WTC11 (cell line): Measurements from ENCODE around the gene ZIC2. TPM values are rescaled to one million over a fixed set of nuclear protein-coding genes. Genes with fewer than 3 reads are reported as not detected.
A peak's percentile ranks its signal among the peaks of the same experiment; 100 is the strongest.

Experiments
- CBFB ChIP-seq: sonication (generic); formaldehyde crosslinking; IDR thresholded peaks from 2 replicates; pipeline ENCODE4 v1.8.1; 2022; ENCODE audit warnings: mild to moderate bottlenecking, low read depth, missing genetic modification reagents
- CREM ChIP-seq: sonication (generic); formaldehyde crosslinking; IDR thresholded peaks from 2 replicates; pipeline ENCODE4 v1.8.1; 2022; ENCODE audit warnings: mild to moderate bottlenecking, missing genetic modification reagents, moderate library complexity
- FOXP1 ChIP-seq: sonication (generic); formaldehyde crosslinking; IDR thresholded peaks from 2 replicates; pipeline ENCODE4 v1.8.0; 2022; ENCODE audit warnings: missing genetic modification reagents, mild to moderate bottlenecking, moderate library complexity, borderline replicate concordance
- GABPB1 ChIP-seq: sonication (generic); formaldehyde crosslinking; IDR thresholded peaks from 2 replicates; pipeline ENCODE4 v1.8.1; 2023; ENCODE audit warnings: mild to moderate bottlenecking, missing genetic modification reagents
- NFE2L1 ChIP-seq: sonication (generic); formaldehyde crosslinking; IDR thresholded peaks from 2 replicates; pipeline ENCODE4 v1.8.1; 2023; ENCODE audit warnings: missing genetic modification reagents
- NR3C1 ChIP-seq: sonication (generic); formaldehyde crosslinking; conservative IDR thresholded peaks from 2 replicates; pipeline ENCODE4 v1.8.1; 2023; ENCODE audit warnings: low read depth, mild to moderate bottlenecking, missing genetic modification reagents
- SP1 ChIP-seq: sonication (generic); formaldehyde crosslinking; conservative IDR thresholded peaks from 2 replicates; pipeline ENCODE4 v1.8.1; 2022; ENCODE audit warnings: missing genetic modification reagents
- ZBTB21 ChIP-seq: sonication (generic); formaldehyde crosslinking; IDR thresholded peaks from 2 replicates; pipeline ENCODE4 v1.8.1; 2023; ENCODE audit warnings: mild to moderate bottlenecking, missing genetic modification reagents, borderline replicate concordance
- ZNF121 ChIP-seq: sonication (generic); formaldehyde crosslinking; IDR thresholded peaks from 2 replicates; pipeline ENCODE4 v1.8.0; 2023; ENCODE audit warnings: missing genetic modification reagents
- ZNF138 ChIP-seq: sonication (generic); formaldehyde crosslinking; conservative IDR thresholded peaks from 2 replicates; pipeline ENCODE4 v1.8.1; 2022; ENCODE audit warnings: mild to moderate bottlenecking, moderate library complexity, missing genetic modification reagents
- ZNF219 ChIP-seq: sonication (generic); formaldehyde crosslinking; IDR thresholded peaks from 2 replicates; pipeline ENCODE4 v1.8.0; 2023; ENCODE audit warnings: missing genetic modification reagents, mild to moderate bottlenecking, borderline replicate concordance
- ZNF423 ChIP-seq: fragments of 250-450 bp; sonication (Bioruptor Pico); IDR thresholded peaks from 2 replicates; pipeline ENCODE4 v2.1.2; 2022; ENCODE audit warnings: mild to moderate bottlenecking, moderate library complexity
- total RNA-seq: library from RNA; stranded (reverse); gene quantifications from 3 replicates; pipeline ENCODE4 v1.2.3, GENCODE V29; 2021
- TF ChIP-seq, protein P1 (sequence below): sonication (generic); formaldehyde crosslinking; IDR thresholded peaks from 2 replicates; pipeline ENCODE4 v1.8.0; 2023; ENCODE audit warnings: missing genetic modification reagents, mild to moderate bottlenecking, borderline replicate concordance
- TF ChIP-seq, protein P2 (sequence below): sonication (generic); formaldehyde crosslinking; IDR thresholded peaks from 2 replicates; pipeline ENCODE4 v1.8.0; 2022; ENCODE audit warnings: missing genetic modification reagents
- TF ChIP-seq, protein P3 (sequence below): sonication (generic); formaldehyde crosslinking; IDR thresholded peaks from 2 replicates; pipeline ENCODE4 v1.8.1; 2023; ENCODE audit warnings: mild to moderate bottlenecking, missing genetic modification reagents
- TF ChIP-seq, protein P4 (sequence below): sonication (generic); formaldehyde crosslinking; IDR thresholded peaks from 2 replicates; pipeline ENCODE4 v1.8.1; 2022; ENCODE audit warnings: mild to moderate bottlenecking, moderate library complexity, missing genetic modification reagents
- TF ChIP-seq, protein P5 (sequence below): sonication (generic); formaldehyde crosslinking; IDR thresholded peaks from 2 replicates; pipeline ENCODE4 v1.8.1; 2022; ENCODE audit warnings: missing genetic modification reagents, borderline replicate concordance
- TF ChIP-seq, protein P6 (sequence below): sonication (generic); formaldehyde crosslinking; IDR thresholded peaks from 2 replicates; pipeline ENCODE4 v1.8.1; 2023; ENCODE audit warnings: mild to moderate bottlenecking, missing genetic modification reagents, borderline replicate concordance
- TF ChIP-seq, protein P7 (sequence below): sonication (generic); formaldehyde crosslinking; IDR thresholded peaks from 2 replicates; pipeline ENCODE4 v1.8.0; 2022; ENCODE audit warnings: mild to moderate bottlenecking, missing genetic modification reagents

Gene ZIC2
- total RNA-seq, 1 experiment from 2014 or later, result 344 TPM

DNA sequence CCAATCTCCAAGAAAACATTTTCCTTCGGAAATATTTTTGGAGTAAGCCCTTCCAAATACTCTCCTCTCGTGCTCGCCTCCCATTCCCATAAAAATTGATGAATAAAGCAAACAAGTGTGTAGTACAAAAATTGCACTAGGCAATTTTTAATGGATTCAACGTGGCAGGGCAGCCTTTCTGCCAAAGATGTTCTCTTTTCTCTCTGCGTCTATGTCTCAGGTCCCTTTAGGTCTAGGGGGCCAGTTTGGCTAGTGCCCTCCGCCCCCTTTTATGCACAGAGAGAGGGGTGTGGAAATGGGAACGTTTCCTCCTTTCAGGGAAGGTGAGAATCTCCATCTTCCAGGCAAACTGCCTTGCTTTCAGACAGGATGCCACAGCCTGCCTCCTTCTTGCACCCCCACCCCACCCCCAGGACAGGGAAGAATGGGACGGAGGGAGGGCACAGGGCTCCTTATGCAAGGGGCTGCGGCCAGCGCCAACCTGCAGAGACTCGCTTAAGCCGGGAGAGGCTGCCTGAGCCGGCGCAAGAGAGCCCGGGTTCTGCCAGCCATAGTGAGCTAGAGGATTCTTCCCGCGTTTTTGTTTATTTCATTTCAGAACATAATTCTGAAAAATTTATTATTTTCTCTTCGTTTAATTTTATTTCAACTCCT is 2.7 kb upstream of the ZIC2 start (continued):
- TF ChIP-seq, protein P1, sequence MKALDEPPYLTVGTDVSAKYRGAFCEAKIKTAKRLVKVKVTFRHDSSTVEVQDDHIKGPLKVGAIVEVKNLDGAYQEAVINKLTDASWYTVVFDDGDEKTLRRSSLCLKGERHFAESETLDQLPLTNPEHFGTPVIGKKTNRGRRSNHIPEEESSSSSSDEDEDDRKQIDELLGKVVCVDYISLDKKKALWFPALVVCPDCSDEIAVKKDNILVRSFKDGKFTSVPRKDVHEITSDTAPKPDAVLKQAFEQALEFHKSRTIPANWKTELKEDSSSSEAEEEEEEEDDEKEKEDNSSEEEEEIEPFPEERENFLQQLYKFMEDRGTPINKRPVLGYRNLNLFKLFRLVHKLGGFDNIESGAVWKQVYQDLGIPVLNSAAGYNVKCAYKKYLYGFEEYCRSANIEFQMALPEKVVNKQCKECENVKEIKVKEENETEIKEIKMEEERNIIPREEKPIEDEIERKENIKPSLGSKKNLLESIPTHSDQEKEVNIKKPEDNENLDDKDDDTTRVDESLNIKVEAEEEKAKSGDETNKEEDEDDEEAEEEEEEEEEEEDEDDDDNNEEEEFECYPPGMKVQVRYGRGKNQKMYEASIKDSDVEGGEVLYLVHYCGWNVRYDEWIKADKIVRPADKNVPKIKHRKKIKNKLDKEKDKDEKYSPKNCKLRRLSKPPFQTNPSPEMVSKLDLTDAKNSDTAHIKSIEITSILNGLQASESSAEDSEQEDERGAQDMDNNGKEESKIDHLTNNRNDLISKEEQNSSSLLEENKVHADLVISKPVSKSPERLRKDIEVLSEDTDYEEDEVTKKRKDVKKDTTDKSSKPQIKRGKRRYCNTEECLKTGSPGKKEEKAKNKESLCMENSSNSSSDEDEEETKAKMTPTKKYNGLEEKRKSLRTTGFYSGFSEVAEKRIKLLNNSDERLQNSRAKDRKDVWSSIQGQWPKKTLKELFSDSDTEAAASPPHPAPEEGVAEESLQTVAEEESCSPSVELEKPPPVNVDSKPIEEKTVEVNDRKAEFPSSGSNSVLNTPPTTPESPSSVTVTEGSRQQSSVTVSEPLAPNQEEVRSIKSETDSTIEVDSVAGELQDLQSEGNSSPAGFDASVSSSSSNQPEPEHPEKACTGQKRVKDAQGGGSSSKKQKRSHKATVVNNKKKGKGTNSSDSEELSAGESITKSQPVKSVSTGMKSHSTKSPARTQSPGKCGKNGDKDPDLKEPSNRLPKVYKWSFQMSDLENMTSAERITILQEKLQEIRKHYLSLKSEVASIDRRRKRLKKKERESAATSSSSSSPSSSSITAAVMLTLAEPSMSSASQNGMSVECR, result no peak
- TF ChIP-seq ZNF219 (CRISPR knock-in tag) (no peak), CBFB (CRISPR knock-in tag) (peak; percentile 85; the same call in 1 of the 2 replicates), NR3C1 (no peak; the same call in 1 of the 2 replicates), SP1 (peak; percentile 84), ZBTB21 (CRISPR knock-in tag) (peak; percentile 84; the same call in 1 of the 2 replicates), NFE2L1 (CRISPR knock-in tag) (no peak; the same call in 1 of the 2 replicates), FOXP1 (CRISPR knock-in tag) (0 out of 2 replicates have a peak, but pooled peaks have one; percentile 49), CREM (CRISPR knock-in tag) (0 out of 2 replicates have a peak, but pooled peaks have one; percentile 58), ZNF121 (CRISPR knock-in tag) (no peak), GABPB1 (no peak), ZNF138 (CRISPR knock-in tag) (0 out of 2 replicates have a peak, but pooled peaks have one; percentile 56), ZNF423 (CRISPR knock-in tag) (no peak)
- TF ChIP-seq, protein P2, sequence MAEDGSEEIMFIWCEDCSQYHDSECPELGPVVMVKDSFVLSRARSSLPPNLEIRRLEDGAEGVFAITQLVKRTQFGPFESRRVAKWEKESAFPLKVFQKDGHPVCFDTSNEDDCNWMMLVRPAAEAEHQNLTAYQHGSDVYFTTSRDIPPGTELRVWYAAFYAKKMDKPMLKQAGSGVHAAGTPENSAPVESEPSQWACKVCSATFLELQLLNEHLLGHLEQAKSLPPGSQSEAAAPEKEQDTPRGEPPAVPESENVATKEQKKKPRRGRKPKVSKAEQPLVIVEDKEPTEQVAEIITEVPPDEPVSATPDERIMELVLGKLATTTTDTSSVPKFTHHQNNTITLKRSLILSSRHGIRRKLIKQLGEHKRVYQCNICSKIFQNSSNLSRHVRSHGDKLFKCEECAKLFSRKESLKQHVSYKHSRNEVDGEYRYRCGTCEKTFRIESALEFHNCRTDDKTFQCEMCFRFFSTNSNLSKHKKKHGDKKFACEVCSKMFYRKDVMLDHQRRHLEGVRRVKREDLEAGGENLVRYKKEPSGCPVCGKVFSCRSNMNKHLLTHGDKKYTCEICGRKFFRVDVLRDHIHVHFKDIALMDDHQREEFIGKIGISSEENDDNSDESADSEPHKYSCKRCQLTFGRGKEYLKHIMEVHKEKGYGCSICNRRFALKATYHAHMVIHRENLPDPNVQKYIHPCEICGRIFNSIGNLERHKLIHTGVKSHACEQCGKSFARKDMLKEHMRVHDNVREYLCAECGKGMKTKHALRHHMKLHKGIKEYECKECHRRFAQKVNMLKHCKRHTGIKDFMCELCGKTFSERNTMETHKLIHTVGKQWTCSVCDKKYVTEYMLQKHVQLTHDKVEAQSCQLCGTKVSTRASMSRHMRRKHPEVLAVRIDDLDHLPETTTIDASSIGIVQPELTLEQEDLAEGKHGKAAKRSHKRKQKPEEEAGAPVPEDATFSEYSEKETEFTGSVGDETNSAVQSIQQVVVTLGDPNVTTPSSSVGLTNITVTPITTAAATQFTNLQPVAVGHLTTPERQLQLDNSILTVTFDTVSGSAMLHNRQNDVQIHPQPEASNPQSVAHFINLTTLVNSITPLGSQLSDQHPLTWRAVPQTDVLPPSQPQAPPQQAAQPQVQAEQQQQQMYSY (CRISPR knock-in tag), result no peak
- TF ChIP-seq, protein P3, sequence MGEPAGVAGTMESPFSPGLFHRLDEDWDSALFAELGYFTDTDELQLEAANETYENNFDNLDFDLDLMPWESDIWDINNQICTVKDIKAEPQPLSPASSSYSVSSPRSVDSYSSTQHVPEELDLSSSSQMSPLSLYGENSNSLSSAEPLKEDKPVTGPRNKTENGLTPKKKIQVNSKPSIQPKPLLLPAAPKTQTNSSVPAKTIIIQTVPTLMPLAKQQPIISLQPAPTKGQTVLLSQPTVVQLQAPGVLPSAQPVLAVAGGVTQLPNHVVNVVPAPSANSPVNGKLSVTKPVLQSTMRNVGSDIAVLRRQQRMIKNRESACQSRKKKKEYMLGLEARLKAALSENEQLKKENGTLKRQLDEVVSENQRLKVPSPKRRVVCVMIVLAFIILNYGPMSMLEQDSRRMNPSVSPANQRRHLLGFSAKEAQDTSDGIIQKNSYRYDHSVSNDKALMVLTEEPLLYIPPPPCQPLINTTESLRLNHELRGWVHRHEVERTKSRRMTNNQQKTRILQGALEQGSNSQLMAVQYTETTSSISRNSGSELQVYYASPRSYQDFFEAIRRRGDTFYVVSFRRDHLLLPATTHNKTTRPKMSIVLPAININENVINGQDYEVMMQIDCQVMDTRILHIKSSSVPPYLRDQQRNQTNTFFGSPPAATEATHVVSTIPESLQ, result no peak
- TF ChIP-seq, protein P4, sequence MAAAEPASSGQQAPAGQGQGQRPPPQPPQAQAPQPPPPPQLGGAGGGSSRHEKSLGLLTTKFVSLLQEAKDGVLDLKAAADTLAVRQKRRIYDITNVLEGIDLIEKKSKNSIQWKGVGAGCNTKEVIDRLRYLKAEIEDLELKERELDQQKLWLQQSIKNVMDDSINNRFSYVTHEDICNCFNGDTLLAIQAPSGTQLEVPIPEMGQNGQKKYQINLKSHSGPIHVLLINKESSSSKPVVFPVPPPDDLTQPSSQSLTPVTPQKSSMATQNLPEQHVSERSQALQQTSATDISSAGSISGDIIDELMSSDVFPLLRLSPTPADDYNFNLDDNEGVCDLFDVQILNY (CRISPR knock-in tag), result peak; percentile 50; the same call in 1 of the 2 replicates
- TF ChIP-seq, protein P5, sequence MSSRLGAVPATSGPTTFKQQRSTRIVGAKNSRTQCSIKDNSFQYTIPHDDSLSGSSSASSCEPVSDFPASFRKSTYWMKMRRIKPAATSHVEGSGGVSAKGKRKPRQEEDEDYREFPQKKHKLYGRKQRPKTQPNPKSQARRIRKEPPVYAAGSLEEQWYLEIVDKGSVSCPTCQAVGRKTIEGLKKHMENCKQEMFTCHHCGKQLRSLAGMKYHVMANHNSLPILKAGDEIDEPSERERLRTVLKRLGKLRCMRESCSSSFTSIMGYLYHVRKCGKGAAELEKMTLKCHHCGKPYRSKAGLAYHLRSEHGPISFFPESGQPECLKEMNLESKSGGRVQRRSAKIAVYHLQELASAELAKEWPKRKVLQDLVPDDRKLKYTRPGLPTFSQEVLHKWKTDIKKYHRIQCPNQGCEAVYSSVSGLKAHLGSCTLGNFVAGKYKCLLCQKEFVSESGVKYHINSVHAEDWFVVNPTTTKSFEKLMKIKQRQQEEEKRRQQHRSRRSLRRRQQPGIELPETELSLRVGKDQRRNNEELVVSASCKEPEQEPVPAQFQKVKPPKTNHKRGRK (CRISPR knock-in tag), result no peak
- TF ChIP-seq, protein P6, sequence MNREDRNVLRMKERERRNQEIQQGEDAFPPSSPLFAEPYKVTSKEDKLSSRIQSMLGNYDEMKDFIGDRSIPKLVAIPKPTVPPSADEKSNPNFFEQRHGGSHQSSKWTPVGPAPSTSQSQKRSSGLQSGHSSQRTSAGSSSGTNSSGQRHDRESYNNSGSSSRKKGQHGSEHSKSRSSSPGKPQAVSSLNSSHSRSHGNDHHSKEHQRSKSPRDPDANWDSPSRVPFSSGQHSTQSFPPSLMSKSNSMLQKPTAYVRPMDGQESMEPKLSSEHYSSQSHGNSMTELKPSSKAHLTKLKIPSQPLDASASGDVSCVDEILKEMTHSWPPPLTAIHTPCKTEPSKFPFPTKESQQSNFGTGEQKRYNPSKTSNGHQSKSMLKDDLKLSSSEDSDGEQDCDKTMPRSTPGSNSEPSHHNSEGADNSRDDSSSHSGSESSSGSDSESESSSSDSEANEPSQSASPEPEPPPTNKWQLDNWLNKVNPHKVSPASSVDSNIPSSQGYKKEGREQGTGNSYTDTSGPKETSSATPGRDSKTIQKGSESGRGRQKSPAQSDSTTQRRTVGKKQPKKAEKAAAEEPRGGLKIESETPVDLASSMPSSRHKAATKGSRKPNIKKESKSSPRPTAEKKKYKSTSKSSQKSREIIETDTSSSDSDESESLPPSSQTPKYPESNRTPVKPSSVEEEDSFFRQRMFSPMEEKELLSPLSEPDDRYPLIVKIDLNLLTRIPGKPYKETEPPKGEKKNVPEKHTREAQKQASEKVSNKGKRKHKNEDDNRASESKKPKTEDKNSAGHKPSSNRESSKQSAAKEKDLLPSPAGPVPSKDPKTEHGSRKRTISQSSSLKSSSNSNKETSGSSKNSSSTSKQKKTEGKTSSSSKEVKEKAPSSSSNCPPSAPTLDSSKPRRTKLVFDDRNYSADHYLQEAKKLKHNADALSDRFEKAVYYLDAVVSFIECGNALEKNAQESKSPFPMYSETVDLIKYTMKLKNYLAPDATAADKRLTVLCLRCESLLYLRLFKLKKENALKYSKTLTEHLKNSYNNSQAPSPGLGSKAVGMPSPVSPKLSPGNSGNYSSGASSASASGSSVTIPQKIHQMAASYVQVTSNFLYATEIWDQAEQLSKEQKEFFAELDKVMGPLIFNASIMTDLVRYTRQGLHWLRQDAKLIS (CRISPR knock-in tag), result peak; percentile 98; the same call in 1 of the 2 replicates
- TF ChIP-seq, protein P7, sequence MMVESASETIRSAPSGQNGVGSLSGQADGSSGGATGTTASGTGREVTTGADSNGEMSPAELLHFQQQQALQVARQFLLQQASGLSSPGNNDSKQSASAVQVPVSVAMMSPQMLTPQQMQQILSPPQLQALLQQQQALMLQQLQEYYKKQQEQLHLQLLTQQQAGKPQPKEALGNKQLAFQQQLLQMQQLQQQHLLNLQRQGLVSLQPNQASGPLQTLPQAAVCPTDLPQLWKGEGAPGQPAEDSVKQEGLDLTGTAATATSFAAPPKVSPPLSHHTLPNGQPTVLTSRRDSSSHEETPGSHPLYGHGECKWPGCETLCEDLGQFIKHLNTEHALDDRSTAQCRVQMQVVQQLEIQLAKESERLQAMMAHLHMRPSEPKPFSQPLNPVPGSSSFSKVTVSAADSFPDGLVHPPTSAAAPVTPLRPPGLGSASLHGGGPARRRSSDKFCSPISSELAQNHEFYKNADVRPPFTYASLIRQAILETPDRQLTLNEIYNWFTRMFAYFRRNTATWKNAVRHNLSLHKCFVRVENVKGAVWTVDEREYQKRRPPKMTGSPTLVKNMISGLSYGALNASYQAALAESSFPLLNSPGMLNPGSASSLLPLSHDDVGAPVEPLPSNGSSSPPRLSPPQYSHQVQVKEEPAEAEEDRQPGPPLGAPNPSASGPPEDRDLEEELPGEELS (CRISPR knock-in tag), result peak; percentile 39; the same call in 1 of the 2 replicates
